ENCODE data around the gene RYR1. TPM values are rescaled to one million over a fixed set of nuclear protein-coding genes. Genes with fewer than 3 reads are reported as not detected.
"Not testable (repeated sequence)": the region's sequence is repeated elsewhere in the genome, so short reads cannot be mapped to it uniquely, and the experiment has no call there.

RYR1 gene
- total RNA-seq, 2 experiments from 2014 or later = 2.6 to 3.9 TPM

DNA sequence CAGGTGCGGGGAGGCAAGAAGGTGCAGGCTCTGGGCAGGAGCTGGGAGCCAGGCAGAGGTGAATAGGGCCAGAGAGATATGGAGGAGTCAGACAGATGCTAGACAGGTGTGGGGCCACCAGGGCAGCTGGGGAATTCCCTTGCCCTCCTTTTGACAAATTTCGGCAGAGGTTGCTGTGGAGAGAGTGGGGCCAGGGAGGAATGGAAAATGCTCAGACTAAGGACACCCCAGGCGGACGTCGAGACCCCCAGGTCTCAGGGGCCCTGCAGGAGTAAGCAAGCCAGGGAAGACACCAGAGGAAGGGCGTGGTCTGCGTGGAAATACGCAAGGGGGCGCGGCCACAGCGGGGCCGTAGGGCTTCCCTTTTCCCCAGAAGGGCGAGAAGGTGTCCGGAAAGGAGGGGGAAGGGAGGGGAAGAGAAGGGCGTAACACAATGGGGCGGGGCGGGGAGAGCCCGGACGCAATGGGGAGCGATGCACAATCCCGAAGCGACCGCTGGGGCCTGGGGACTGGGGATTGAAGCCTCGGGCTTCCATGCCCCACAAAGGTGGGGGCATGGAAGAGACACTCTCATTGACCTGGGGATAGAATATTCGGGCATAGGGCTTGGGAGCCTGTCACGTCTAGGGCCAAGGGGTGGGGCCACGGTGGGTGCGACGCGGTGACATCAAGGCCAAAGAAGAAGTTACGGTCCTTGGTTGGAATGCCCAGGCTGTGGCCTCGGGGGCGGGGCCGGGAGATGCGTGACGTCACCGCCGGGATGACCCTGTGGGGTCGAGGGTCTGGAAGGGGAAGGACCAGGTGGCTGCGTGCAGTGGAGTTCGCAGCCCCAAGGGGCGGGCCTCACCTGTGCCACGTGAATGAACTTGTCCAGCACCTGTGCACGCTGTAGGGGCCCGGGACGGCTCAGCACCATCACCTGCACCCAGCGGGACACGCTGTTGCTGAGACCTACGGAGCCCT lies 15.7 kb upstream of the RYR1 start:
- peak; percentile 82 for DNase-seq
- POLR2A ChIA-PET = interaction anchor here (1.3 to 1.6 kb wide), 3 partner anchors 8 to 15 kb away, joined by 4 to 9 read pairs (median 5); partner anchors contain the start of genes FAM98C and RASGRP4
- peak overlapping the region; percentile 72 for H3K4me3 Mint-ChIP-seq
- no peaks in the 10 kb centered on the region for H3K27me3 Mint-ChIP-seq
- H3K36me3 Mint-ChIP-seq (ENCODE audit: low read depth) = peaks cover 16% of the 10 kb centered on the region
- CTCF ChIA-PET = interaction anchor here (0.9 to 2.8 kb wide), 2 partner anchors 15 kb away, joined by 5 to 11 read pairs; partner anchors contain the start of gene FAM98C
- H3K4me1 Mint-ChIP-seq = peaks cover 30% of the 10 kb centered on the region
- no peaks in the 10 kb centered on the region for H3K9me3 Mint-ChIP-seq
- H3K27ac Mint-ChIP-seq = peak overlapping the region; percentile 82

GRCh38 chr19:38420935-38421334 lies 12.6 kb upstream of the RYR1 start:
- no peaks in the 10 kb centered on the region for H3K27me3 Mint-ChIP-seq
- H3K9me3 Mint-ChIP-seq = no peaks in the 10 kb centered on the region
- POLR2A ChIA-PET = interaction anchor here (2.7 kb wide), 1 partner anchor 18 kb away, joined by 12 read pairs; the partner anchor contains the start of gene FAM98C
- no peak overlapping the region for H3K4me3 Mint-ChIP-seq
- H3K27ac Mint-ChIP-seq = no peak overlapping the region
- CTCF ChIA-PET = interaction anchor here (2.8 kb wide), 1 partner anchor 18 kb away, joined by 11 read pairs; the partner anchor contains the start of gene FAM98C
- peaks cover 36% of the 10 kb centered on the region for H3K4me1 Mint-ChIP-seq
- no peak for DNase-seq
- peaks cover 13% of the 10 kb centered on the region for H3K36me3 Mint-ChIP-seq (ENCODE audit: low read depth)

DNA sequence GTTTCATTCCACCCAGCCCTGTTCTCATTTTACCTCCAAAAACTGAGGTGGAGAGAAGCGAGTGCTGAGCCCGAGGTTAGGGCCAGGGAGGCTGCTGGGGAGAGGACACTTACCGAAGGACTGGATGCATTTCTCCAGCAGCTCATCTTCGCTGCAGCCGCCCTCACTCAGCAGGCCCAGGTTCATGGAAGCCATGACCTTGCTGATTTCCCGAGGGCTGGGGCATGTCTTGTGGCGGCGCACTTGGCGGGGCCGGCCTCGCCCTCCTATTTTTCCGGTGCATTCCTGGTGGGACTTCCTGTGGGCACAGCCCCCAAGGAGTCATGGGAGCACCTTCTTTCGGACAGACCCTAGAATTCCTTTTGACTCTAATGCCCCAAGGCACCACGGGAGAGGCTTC lies 11.6 kb upstream of the RYR1 start:
- Mint-ChIP-seq H3K4me3 (no peak overlapping the region), H3K36me3 (ENCODE audit: low read depth) (peaks cover 9% of the 10 kb centered on the region), H3K27ac (no peak overlapping the region), H3K9me3 (no peaks in the 10 kb centered on the region), H3K4me1 (peaks cover 38% of the 10 kb centered on the region), H3K27me3 (no peaks in the 10 kb centered on the region)
- CTCF ChIA-PET = no interaction called here
- POLR2A ChIA-PET = interaction anchor here (2.7 kb wide), 1 partner anchor 19 kb away, joined by 12 read pairs; the partner anchor contains the start of gene FAM98C
- no peak for DNase-seq

DNA sequence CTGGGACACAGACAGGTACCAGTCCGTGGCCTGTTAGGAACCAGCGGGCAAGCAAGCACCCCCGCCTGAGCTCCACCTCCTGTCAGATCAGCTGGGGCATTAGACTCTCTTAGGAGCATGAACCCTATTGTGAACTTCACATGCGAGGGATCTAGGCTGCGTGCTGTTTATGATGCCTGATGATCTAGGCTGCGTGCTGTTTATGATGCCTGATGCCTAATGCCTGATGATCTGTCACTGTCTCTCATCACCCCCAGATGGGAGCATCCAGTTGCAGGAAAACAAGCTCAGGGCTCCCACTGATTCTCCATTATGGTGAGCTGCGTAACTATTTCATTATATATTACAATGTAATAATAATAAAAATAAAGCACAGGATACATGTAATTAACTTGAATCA lies 11.1 kb upstream of the RYR1 start:
- Mint-ChIP-seq H3K4me3 (no peak overlapping the region), H3K27me3 (no peaks in the 10 kb centered on the region), H3K27ac (no peak overlapping the region), H3K9me3 (no peaks in the 10 kb centered on the region), H3K4me1 (peaks cover 38% of the 10 kb centered on the region), H3K36me3 (ENCODE audit: low read depth) (peaks cover 3% of the 10 kb centered on the region)
- DNase-seq = no peak
- POLR2A ChIA-PET = interaction anchor here (2.7 kb wide), 1 partner anchor 19 kb away, joined by 12 read pairs; the partner anchor contains the start of gene FAM98C
- CTCF ChIA-PET = no interaction called here

GRCh38 chr19:38424272-38424671 lies 9.2 kb upstream of the RYR1 start:
- Mint-ChIP-seq H3K27me3 (no peaks in the 10 kb centered on the region), H3K4me3 (no peak overlapping the region), H3K27ac (no peak overlapping the region), H3K9me3 (no peaks in the 10 kb centered on the region), H3K36me3 (ENCODE audit: low read depth) (peaks cover 3% of the 10 kb centered on the region), H3K4me1 (peaks cover 35% of the 10 kb centered on the region)
- ChIA-PET POLR2A (interaction anchor here (0.7 to 6.8 kb wide), 2 partner anchors 20 to 52 kb away, joined by 4 to 35 read pairs; partner anchors contain the start of gene FAM98C), CTCF (interaction anchor here (4.8 kb wide), 1 partner anchor 506 kb away, joined by 18 read pairs; the partner anchor contains the start of genes MRPS12 and SARS2)
- DNase-seq = no peak

- H3K4me1 Mint-ChIP-seq = peaks cover 39% of the 10 kb centered on the region
- ChIA-PET POLR2A (interaction anchor here (0.9 to 6.8 kb wide), 4 partner anchors 9 to 193 kb away, joined by 4 to 35 read pairs (median 4); partner anchors contain the start of genes FAM98C and MAP4K1), CTCF (interaction anchor here (2.4 to 4.8 kb wide), 2 partner anchors 22 to 505 kb away, joined by 15 to 18 read pairs; partner anchors contain the start of genes FAM98C, MRPS12 and SARS2)
- H3K27me3 Mint-ChIP-seq = no peaks in the 10 kb centered on the region
- peak overlapping the region; percentile 78 for H3K4me3 Mint-ChIP-seq
- no peaks in the 10 kb centered on the region for H3K9me3 Mint-ChIP-seq
- peak overlapping the region; percentile 67 for H3K27ac Mint-ChIP-seq
- DNase-seq = no peak
- no peaks in the 10 kb centered on the region for H3K36me3 Mint-ChIP-seq (ENCODE audit: low read depth)
Measured at GRCh38 chr19:38425222-38425809, 8.2 kb upstream of the RYR1 start.

DNA sequence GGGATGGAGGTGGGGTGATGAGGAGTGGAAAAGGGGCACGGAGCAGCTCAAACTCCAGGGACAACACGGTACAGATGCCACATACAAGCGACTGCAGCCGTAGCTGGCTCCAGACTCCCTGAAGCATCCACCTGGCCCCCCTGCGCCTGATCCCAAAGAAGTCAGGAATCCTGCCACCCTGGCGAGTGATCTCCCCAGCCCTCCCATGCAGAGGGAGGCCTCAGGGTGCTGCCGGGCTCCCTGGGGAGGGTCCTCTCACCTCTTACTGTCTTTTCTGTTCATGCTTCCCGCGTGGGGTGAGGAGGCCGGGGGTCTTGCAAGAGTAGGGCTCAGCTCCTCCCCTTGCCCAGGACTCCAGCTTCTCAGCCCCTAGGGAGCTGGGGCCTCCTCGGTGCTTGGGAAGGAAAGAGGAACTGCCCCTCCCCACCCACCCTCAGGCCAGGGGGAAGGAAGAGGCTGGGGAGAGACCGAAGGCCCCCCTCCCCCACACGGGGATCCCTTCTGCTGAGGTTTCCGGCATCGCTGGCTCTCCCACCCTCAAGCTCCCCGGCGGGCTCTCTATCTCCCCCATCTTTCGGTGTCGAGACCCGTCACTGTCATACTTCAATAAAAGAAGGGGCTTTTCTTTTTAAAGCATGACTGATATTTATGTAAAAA lies 7.6 kb upstream of the RYR1 start, which contains the start of gene RASGRP4:
RASGRP4 (minus strand) TSS at position 410 of the 657 bp plus-strand sequence; CDS start at position 282, 128 bp downstream.
- Mint-ChIP-seq H3K36me3 (ENCODE audit: low read depth) (no peaks in the 10 kb centered on the region), H3K27me3 (no peaks in the 10 kb centered on the region), H3K27ac (peak within 1 kb of the TSS; percentile 88), H3K4me3 (peak within 1 kb of the TSS; percentile 78), H3K9me3 (no peaks in the 10 kb centered on the region), H3K4me1 (peaks cover 39% of the 10 kb centered on the region)
- POLR2A ChIA-PET = interaction anchor here (0.9 to 6.8 kb wide), 5 partner anchors 9 to 192 kb away, joined by 3 to 35 read pairs (median 4); partner anchors contain the start of genes FAM98C, MAP4K1 and PSMD8
- CTCF ChIA-PET = interaction anchor here (2.4 to 4.8 kb wide), 2 partner anchors 23 to 505 kb away, joined by 15 to 18 read pairs; partner anchors contain the start of genes FAM98C, MRPS12 and SARS2
- peak; percentile 61 for DNase-seq

- CTCF ChIA-PET = interaction anchor here (2.4 to 4.8 kb wide), 3 partner anchors 24 to 504 kb away, joined by 15 to 18 read pairs (median 16); partner anchors contain the start of genes FAM98C, MRPS12 and SARS2
- not testable (repeated sequence) for H3K9me3 Mint-ChIP-seq; H3K36me3 Mint-ChIP-seq (ENCODE audit: low read depth); H3K27me3 Mint-ChIP-seq
- Mint-ChIP-seq H3K27ac (peak overlapping the region; percentile 88), H3K4me1 (peaks cover 39% of the 10 kb centered on the region), H3K4me3 (peak overlapping the region; percentile 78)
- peak; percentile 70 for DNase-seq
- POLR2A ChIA-PET = interaction anchor here (1.4 to 6.8 kb wide), 2 partner anchors 23 to 53 kb away, joined by 3 to 35 read pairs; partner anchors contain the start of genes FAM98C and PSMD8
Measured at GRCh38 chr19:38427035-38427677, 6.3 kb upstream of the RYR1 start.

- H3K4me1 Mint-ChIP-seq = peaks cover 47% of the 10 kb centered on the region
- no peaks in the 10 kb centered on the region for H3K36me3 Mint-ChIP-seq (ENCODE audit: low read depth)
- H3K27ac Mint-ChIP-seq = peak overlapping the region; percentile 81
- no peaks in the 10 kb centered on the region for H3K9me3 Mint-ChIP-seq
- CTCF ChIA-PET = interaction anchor here (3.2 to 4.8 kb wide), 2 partner anchors 26 to 501 kb away, joined by 16 to 18 read pairs; partner anchors contain the start of genes FAM98C, MRPS12 and SARS2
- H3K4me3 Mint-ChIP-seq = peak overlapping the region; percentile 45
- peaks cover 4% of the 10 kb centered on the region for H3K27me3 Mint-ChIP-seq
- POLR2A ChIA-PET = interaction anchor here (6.8 kb wide), 1 partner anchor 25 kb away, joined by 35 read pairs; the partner anchor contains the start of gene FAM98C
- peak; percentile 47 for DNase-seq
Measured at GRCh38 chr19:38429055-38429810, 4.3 kb upstream of the RYR1 start.

DNA sequence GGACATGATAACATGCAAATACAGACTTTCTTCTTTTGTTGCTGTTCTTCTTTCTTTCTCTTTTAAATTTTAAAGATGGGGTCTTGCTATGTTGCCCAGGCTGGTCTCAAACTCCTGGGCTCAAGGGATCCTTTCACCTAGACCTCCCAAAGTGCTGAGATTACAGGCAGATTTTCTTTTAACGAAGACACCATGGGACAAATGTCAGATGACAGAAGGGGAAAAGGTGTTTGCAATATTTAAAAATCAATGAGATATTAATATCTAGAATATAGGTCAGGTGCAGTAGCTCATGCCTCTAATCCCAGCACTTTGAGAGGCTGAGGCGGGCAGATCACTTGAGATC lies 3.7 kb upstream of the RYR1 start:
- H3K36me3 Mint-ChIP-seq (ENCODE audit: low read depth) = no peaks in the 10 kb centered on the region
- peaks cover 6% of the 10 kb centered on the region for H3K27me3 Mint-ChIP-seq
- ChIA-PET CTCF (interaction anchor here (3.2 kb wide), 1 partner anchor 27 kb away, joined by 16 read pairs; the partner anchor contains the start of gene FAM98C), POLR2A (no interaction called here)
- no peak overlapping the region for H3K4me3 Mint-ChIP-seq
- H3K4me1 Mint-ChIP-seq = peaks cover 46% of the 10 kb centered on the region
- peak overlapping the region; percentile 81 for H3K27ac Mint-ChIP-seq
- DNase-seq = no peak
- H3K9me3 Mint-ChIP-seq = no peaks in the 10 kb centered on the region

DNA sequence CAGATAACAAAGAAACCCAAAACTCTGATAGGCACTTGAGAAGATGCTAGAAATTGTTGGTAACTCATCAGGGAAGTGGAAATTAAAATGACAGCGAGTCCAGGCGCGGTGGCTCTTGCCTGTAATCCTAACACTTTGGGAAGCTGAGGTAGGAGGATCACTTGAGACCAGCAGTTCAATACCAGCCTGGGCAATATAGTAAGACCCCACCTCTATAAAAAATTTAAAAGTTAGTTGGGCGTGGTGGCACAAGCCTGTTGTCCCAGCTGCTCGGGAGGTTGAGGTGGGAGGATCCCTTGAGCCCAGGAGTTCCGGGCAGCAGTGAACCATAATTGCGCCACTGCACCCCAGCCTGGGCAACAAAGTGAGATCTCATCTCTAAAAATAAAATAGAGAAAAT lies 2.6 kb upstream of the RYR1 start:
- ChIA-PET POLR2A (no interaction called here), CTCF (no interaction called here)
- DNase-seq = no peak
- Mint-ChIP-seq H3K4me3 (no peak overlapping the region), H3K4me1 (peaks cover 44% of the 10 kb centered on the region), H3K36me3 (ENCODE audit: low read depth) (no peaks in the 10 kb centered on the region), H3K9me3 (no peaks in the 10 kb centered on the region), H3K27me3 (peaks cover 6% of the 10 kb centered on the region), H3K27ac (no peak overlapping the region)

All from activated CD4-positive, alpha-beta memory T cell treated with anti-CD3 and anti-CD28 coated beads, Interleukin-2, amount 10 ng/mL, durations not matched to agents 7 days and 5 days (primary cell).